CD4-positive, alpha-beta T cell treated with Interleukin-21 for 1 hour (primary cell): ENCODE data around the gene SEPTIN10.

Experiments used
- DNase-seq: peaks from one replicate; pipeline ENCODE4 v3.0.0-alpha.2; 2020

Gene SEPTIN10

GRCh38 chr2:109493176-109493935, 120.4 kb downstream of the SEPTIN10 start:
- DNase-seq = no peak
